COLO668 (cell line): ENCODE data around the gene TAS2R39.
A peak's percentile ranks its signal among the peaks of the same experiment; 100 is the strongest.
"Not testable (repeated sequence)": the region's sequence is repeated elsewhere in the genome, so short reads cannot be mapped to it uniquely, and the experiment has no call there.

Experiments used
- DNase-seq: peaks from one replicate; lab custom pipeline; 2025; ENCODE audit not compliant: unreplicated experiment; lab: John Stamatoyannopoulos, UW

The TAS2R39 gene

GRCh38 chr7:143183024-143183423 lies at the start of gene TAS2R39:
Gene TAS2R39 (plus strand): TSS chr7:143183419. CDS start chr7:143183419, 0 bp downstream.
- DNase-seq, result no peak

- DNase-seq, result no peak
Measured at GRCh38 chr7:143147070-143147469, 36.1 kb upstream of the TAS2R39 start.

- no peak for DNase-seq
Measured at GRCh38 chr7:143148050-143148449, 35.2 kb upstream of the TAS2R39 start.

GRCh38 chr7:143148651-143149050 lies 34.6 kb upstream of the TAS2R39 start:
- DNase-seq, result no peak

- not testable (repeated sequence) for DNase-seq
Measured at GRCh38 chr7:143150696-143151095, 32.5 kb upstream of the TAS2R39 start.

- not testable (repeated sequence) for DNase-seq
Measured at GRCh38 chr7:143158617-143159016, 24.6 kb upstream of the TAS2R39 start.

- DNase-seq, result no peak
Measured at GRCh38 chr7:143171697-143172096, 11.5 kb upstream of the TAS2R39 start.

GRCh38 chr7:143172354-143172753 lies 10.9 kb upstream of the TAS2R39 start:
- peak; percentile 11 for DNase-seq

GRCh38 chr7:143176128-143176527 lies 7.1 kb upstream of the TAS2R39 start:
- no peak for DNase-seq

GRCh38 chr7:143177374-143178119 lies 5.7 kb upstream of the TAS2R39 start:
- no peak for DNase-seq

GRCh38 chr7:143180771-143181170 lies 2.4 kb upstream of the TAS2R39 start:
- not testable (repeated sequence) for DNase-seq

GRCh38 chr7:143181349-143181748 lies 1.9 kb upstream of the TAS2R39 start:
- DNase-seq, result no peak

- DNase-seq, result no peak
Measured at GRCh38 chr7:143185551-143185950, 2.3 kb downstream of the TAS2R39 start.

GRCh38 chr7:143188994-143189393 lies 5.8 kb downstream of the TAS2R39 start:
- DNase-seq, result no peak

- DNase-seq, result no peak
Measured at GRCh38 chr7:143193880-143194279, 10.7 kb downstream of the TAS2R39 start.

GRCh38 chr7:143199040-143199439 lies 15.8 kb downstream of the TAS2R39 start:
- no peak for DNase-seq

GRCh38 chr7:143202161-143202560 lies 18.9 kb downstream of the TAS2R39 start:
- no peak for DNase-seq

- no peak for DNase-seq
Measured at GRCh38 chr7:143203386-143203785, 20.2 kb downstream of the TAS2R39 start.

GRCh38 chr7:143205560-143206293 lies 22.5 kb downstream of the TAS2R39 start:
- DNase-seq, result no peak

GRCh38 chr7:143210541-143210940 lies 27.3 kb downstream of the TAS2R39 start:
- no peak for DNase-seq

GRCh38 chr7:143213478-143213877 lies 30.3 kb downstream of the TAS2R39 start:
- not testable (repeated sequence) for DNase-seq
